Epithelial cell of prostate (primary cell): Measurements from ENCODE around the gene TLCD3B.
A peak's percentile ranks its signal among the peaks of the same experiment; 100 is the strongest.
"Not testable (repeated sequence)": the region's sequence is repeated elsewhere in the genome, so short reads cannot be mapped to it uniquely, and the experiment has no call there.

Experiments used
- DNase-seq: peaks from one replicate; pipeline ENCODE4 v3.0.0-alpha.2; 2011; ENCODE audit warnings: low read depth, low spot score
- H3K27ac ChIP-seq: fragments of 450-650 bp; 2 replicates; pipeline ENCODE4 v1.5.1; 2017; ENCODE audit warnings: mild to moderate bottlenecking

The TLCD3B gene

GRCh38 chr16:30063278-30063892 is 32.3 kb upstream of the TLCD3B start:
- H3K27ac ChIP-seq = peak overlapping the region; percentile 95
- DNase-seq = no peak

DNA sequence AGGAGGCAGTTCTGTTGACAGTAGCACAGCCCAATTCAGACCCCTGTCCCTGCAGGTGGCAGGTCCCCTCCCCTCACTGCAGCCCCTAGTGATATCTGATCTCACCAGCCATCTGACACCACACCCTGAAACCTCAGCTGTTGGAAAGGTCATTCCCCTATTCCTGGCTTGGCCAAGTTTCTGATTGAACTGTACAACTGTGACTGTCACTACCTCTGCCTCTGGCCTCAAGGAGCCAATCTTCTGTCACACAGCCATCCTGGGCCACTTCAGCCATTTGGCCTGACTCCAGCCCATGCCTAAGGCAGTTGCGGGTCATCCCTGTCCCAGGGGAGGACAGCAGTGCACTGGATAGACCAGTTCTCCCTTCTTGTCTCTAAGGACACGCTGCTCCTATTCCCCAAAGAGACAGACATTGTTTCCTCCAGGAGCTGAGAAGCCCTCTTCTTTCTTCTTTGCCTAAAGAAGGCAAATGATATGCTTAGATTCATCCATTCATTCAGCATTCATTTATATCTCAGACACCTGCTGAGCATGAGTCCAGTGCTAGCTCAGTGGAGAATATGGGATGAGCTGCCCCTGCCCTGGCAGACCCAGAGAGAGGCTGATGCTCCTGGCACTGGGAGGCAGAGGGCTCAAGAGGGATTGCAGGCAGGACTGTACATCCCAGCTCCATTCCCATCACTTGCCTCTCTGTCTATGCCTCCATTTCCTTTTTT is 29.9 kb upstream of the TLCD3B start:
- no peak overlapping the region for H3K27ac ChIP-seq
- no peak for DNase-seq

- DNase-seq = no peak
- no peak overlapping the region for H3K27ac ChIP-seq
Observed at GRCh38 chr16:30060346-30060745, 29.3 kb upstream of the TLCD3B start.

GRCh38 chr16:30054959-30055553 is 24.0 kb upstream of the TLCD3B start:
- peak; percentile 58 for DNase-seq
- peak overlapping the region; percentile 34 for H3K27ac ChIP-seq

DNA sequence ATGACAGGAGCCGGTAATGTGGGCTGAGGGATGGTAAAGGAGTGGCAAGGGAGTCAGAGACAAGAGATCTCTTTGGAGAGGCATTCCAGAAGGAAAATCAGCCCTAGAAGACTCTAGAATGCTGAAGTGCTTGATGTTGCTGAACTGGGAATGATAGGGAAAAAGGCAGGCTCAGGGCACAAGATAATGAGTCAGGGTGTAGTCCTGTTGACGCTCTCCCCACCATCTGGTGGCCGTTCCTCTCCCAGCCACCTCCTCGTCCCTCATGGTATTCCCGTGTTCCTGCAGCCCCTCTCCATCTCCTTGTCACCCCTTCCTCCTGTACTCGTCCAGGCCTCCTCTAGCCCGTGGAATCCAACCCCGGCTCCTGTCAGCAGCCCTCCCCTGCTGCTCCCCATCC is 23.4 kb upstream of the TLCD3B start:
- DNase-seq = no peak
- H3K27ac ChIP-seq = no peak overlapping the region

DNA sequence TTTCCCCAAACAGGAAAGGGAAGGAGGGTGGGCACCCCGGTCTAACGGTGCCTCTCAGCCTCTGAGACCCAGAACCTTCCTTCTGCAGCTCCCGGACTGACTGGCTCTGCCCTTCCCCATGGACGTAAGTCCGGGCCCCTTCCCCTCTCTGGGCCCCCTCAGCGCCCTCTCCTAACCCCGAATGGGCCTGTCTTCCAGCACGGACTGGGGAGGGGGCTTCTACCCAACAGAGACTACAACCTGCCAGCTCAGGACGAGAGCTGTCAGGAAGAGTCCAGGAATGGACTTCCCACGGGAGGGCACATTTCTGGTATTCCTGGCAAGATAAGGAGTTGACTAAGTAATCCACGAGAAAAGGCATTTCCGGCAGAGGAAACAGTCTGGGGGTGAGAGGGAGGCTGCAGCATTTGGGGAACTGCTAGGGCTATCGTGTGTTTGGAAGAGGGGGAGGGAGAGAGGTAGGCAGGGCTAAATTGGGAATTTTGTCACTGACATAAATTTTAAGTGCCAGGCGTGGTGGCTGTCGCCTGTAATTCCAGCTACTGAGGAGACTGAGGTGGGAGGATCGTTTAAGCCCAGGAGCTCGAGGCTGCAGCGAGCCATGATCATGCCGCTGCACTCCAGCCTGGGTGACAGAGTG is 22.4 kb upstream of the TLCD3B start:
- peak overlapping the region; percentile 21 for H3K27ac ChIP-seq
- DNase-seq = no peak

- peak overlapping the region; percentile 21 for H3K27ac ChIP-seq
- peak; percentile 40 for DNase-seq
Observed at GRCh38 chr16:30052671-30053372, 21.8 kb upstream of the TLCD3B start.

DNA sequence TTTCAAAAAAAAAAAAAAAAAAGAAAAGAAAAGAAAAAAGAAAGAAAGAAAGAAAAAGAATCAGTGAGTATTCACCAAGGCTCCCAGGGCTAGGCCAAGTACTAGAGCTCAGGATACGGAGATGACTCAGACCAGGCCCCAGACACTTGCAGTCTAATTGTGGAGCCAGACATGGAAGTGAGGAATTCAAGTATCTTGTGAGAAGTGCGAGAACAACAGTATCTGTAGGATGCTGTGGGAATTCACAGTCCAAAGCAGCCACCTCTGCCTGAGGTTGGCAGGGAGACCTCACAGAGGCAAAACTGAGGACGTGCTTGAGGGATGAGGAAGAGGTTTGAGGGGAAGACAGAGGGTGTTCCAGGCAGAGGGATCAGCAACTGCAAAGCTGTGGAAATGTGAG is 20.4 kb upstream of the TLCD3B start:
- DNase-seq = no peak
- H3K27ac ChIP-seq = no peak overlapping the region

GRCh38 chr16:30049871-30050270 is 18.8 kb upstream of the TLCD3B start:
- no peak for DNase-seq
- no peak overlapping the region for H3K27ac ChIP-seq

DNA sequence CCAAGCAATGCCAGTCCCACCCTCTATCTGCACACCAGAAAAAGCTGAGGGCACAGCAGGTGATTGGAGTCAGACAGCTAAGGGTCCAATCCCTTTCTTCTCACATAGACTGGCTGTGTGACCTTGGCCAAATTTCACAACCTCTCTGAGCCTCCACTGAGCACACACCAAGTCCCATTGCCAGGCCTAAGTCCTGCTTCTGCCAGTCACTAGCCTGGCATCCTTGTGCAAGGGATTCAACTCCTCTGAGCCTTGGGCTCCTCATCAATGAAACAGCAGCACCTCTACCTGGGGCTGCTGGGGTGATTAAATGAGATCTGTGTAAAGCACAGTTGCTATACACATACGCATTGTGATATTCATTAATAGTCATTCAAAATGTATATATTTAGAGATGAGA is 15.5 kb upstream of the TLCD3B start:
- no peak overlapping the region for H3K27ac ChIP-seq
- no peak for DNase-seq

DNA sequence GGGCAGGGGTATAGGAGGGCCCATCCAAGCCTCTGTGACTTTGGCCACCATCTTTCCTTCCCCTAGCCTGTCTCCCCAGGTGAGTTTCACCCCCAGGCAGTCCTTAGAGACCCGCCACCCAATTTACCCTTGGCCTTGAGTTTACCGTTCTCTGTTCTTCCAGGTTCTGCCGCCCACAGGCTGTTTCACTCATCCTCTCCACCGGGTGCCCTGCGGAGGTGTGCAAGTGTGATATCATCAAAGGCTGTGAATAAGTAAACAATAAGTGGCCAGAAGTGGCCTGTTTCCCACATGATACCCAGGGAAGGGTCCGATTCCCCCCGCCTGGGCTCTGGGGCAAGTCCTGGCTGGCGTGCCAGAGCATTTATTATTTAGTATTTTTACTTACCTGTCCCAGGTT is 15.1 kb upstream of the TLCD3B start:
- no peak for DNase-seq
- H3K27ac ChIP-seq = no peak overlapping the region

- no peak for DNase-seq
Observed at GRCh38 chr16:30041841-30042240, 10.8 kb upstream of the TLCD3B start.

DNA sequence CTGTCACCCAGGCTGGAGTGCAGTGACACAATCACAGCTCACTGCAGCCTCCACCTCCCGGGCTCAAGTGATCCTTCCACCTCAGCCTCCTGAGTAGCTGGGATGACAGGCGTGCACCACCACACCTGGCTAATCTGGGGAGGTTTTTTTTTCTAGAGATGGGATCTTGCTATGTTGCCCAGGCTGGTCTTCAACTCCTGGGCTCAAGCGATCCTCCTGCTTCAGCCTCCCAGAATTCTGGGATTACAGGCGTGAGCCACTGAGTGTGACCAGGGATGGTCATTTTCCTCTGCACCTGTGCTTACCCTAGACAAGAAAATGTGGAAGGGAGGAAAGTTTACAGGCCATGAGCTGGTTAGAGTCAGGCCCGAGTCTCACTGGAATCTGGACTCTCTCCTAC is 9.6 kb upstream of the TLCD3B start:
- not testable (repeated sequence) for DNase-seq, H3K27ac ChIP-seq

More at GRCh38 chr16:30041841-30042240, 10.8 kb upstream of the TLCD3B start:
- H3K27ac ChIP-seq = no peak overlapping the region

GRCh38 chr16:30040221-30040620 is 9.2 kb upstream of the TLCD3B start:
- DNase-seq = no peak

DNA sequence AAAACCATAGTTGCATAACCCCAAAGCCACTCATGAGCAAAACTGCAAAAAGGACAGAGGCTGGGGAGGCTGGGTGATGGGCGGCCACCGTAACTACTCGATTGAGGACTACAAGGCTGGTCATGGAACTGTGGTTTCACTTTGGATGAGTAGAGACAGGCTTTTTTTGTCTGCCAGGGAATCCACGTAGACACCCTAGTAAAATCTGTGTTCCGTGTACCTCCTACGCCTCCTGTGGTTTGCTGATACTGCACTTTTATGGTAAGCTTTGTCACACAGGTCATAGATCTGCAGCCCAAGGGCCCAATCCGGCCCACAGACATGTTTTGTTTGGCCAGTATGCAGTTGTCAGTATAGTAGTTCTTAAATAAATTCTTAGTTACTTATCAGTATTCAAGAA is 2.2 kb upstream of the TLCD3B start:
- H3K27ac ChIP-seq = no peak overlapping the region
- no peak for DNase-seq

More at GRCh38 chr16:30040221-30040620, 9.2 kb upstream of the TLCD3B start:
- no peak overlapping the region for H3K27ac ChIP-seq

DNA sequence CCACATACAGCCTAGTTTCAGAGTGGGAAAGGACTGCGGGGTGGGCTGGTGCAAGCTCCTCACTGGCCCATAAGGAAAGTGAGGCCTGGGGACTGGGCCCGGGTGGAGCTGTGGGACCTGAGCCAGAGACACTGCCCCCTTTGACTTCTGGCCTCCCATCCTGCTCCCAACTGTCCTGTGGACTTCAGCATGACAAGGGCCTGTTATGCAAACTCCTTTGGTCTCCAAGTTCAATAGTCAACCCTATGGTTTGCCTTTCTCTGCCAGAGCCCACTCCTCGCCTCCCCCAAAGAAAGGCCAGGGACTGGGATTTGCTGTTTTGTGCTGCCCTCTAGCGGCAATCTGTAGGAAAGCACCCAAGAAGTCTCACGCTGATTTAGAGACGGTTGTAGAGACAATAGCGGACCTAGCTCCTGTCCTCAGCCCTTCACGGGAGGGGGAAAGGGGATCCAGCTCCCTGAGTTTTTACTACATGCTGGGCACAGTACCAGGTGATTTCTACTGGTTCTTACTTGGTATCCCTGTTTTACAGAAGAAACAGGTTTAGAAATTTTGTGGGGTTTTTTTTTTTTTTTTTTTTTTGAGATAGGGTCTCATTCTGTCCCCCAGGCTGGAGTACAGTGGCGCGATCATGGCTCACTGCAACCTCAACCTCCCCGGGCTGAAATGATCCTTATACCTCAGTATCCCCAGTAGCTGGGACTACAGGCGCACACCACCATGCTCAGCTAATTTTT is 1.2 kb upstream of the TLCD3B start:
- DNase-seq = no peak
- no peak overlapping the region for H3K27ac ChIP-seq

DNA sequence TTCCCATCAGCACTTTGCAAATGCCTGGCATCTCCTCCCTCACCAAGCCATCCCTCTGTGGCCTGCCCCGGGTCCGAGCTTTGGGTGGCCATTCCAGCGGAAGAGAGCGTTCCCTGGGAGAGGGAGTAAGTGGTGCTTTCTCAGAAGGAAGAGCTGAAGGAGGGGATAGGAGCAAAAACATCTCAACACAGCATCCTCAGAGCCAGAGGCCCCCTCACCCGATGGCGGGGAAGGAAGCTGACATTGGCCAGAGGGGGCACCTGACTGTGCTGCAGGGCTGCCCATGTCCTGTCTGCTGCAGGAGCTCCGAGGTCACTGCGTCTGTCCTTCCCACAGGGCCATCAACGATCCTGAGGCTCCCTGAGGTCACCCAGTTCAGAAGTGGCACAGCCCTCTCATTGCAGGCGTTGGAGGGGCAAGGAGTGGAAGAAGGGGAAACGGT is 427 bp upstream of the TLCD3B start:
- no peak for DNase-seq
- no peak overlapping the region for H3K27ac ChIP-seq

DNA sequence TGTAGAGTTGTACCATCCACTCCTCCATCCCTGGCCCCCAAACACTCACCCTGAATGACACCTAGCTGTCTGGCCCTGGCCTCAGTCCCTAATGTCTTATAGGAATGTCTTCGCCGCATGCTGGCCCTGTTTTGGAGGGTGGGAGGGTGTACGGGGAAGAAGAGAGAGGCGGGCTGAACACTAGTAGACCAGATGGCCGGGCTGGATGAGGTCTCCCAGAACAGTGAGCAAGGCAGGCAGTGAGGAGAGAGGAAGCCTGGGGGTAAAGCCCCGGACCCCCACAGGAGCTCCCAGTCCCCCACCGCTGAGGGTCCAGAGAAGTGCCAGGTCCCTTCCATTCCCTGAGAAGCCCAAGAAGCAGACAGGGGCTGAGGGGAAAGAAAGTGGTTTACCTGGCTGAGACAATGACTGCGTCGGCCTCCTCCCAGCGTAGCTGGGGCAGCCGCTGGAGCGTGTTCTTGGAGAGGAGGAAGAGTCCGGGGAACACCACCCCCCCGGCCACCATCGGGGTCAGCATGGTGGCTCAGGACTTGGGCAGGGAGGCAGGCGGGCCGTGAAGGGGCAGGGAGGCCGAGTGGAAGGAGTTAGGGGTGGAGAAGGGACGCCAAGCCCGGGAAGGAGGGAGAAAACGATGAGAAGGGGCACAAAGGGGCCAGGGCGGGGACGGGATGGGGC is 923 bp downstream of the TLCD3B start:
- H3K27ac ChIP-seq = no peak overlapping the region
- no peak for DNase-seq

GRCh38 chr16:30028438-30029076 is 2.5 kb downstream of the TLCD3B start:
- DNase-seq = no peak
- H3K27ac ChIP-seq = no peak overlapping the region
